SK-N-SH (cell line): ENCODE results near the gene L3MBTL1.

Experiments used
- FOXJ3 ChIP-seq: sonication (generic); formaldehyde crosslinking; IDR thresholded peaks from 2 replicates; pipeline ENCODE4 v1.5.1; 2020; ENCODE audit warnings: mild to moderate bottlenecking, missing genetic modification reagents
- NRF1 ChIP-seq: IDR thresholded peaks from 2 replicates; pipeline ENCODE4 v1.6.1; 2012; ENCODE audit warnings: low read depth, mild to moderate bottlenecking, low read length
- POLR2AphosphoS5 ChIP-seq: IDR thresholded peaks from 2 replicates; pipeline ENCODE4 v1.6.1; 2012; ENCODE audit warnings: low read depth, low read length
- RCOR1 ChIP-seq: fragments of 150-350 bp; IDR thresholded peaks from 2 replicates; pipeline ENCODE4 v1.6.1; 2017; ENCODE audit warnings: antibody characterized with exemption, low read length

DNA sequence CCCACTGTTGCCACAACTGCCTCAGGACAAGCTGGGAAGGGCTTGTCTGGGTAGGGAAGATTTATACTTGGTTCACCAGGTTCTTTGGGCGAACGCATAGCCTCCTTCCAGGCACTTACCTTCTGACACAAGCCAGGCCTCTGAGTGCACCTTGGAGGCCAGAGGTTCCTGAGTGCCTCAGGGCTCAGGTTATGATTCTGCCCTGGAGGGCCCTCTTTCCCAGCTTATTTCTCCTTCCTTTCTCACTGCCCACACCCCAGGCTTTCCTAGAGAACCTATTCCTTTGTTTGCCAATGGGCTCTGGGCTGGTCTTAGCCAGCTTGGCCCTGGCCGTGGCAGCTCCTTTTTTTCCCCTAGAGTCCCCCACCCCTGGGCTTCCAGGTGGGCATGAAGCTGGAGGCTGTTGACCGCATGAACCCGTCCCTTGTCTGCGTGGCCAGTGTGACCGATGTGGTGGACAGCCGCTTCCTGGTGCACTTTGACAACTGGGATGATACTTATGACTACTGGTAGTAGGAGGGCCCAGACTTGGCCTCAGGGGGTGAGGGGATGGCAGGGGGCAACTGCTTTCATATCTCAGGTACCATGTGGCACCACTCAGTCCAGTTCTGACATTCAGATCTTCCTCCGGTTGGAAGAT lies 25.0 kb downstream of the L3MBTL1 start:
- TF ChIP-seq POLR2AphosphoS5 = no peak
- no peak for TF ChIP-seq NRF1
- TF ChIP-seq RCOR1 = no peak
- TF ChIP-seq FOXJ3 (CRISPR knock-in tag) = no peak
